Tibial nerve (tissue), 4 donors: ENCODE data around the gene GLYATL1. TPM values are rescaled to one million over a fixed set of nuclear protein-coding genes. Genes with fewer than 3 reads are reported as not detected.
A peak's percentile ranks its signal among the peaks of the same experiment; 100 is the strongest.

Source experiments
- DNase-seq, 2 donors: peaks; one replicate each; pipeline ENCODE4 v3.0.0-alpha.2; 2019; ENCODE audit warnings: low spot score in 2 of 2
- H3K27ac ChIP-seq, 4 donors: fragments of 200-600 bp; sonication (generic) in 3 of 4; one replicate each; pipeline ENCODE4 v1.5.1; 2017 to 2019; ENCODE audit warnings: mild to moderate bottlenecking in 1 of 4
- H3K27me3 ChIP-seq, 2 donors: fragments of 200-600 bp; sonication (generic) in 1 of 2; one replicate each; pipeline versions ENCODE4 v1.5.1 to v1.6.0; 2017 to 2019
- H3K36me3 ChIP-seq, 3 donors: fragments of 200-600 bp; sonication (generic); one replicate each; pipeline ENCODE4 v1.5.1; 2018 to 2019
- H3K4me1 ChIP-seq, 4 donors: fragments of 200-600 bp; sonication (generic) in 3 of 4; one replicate each; pipeline ENCODE4 v1.5.1; 2017 to 2019
- H3K4me3 ChIP-seq, 4 donors: fragments of 200-600 bp; sonication (generic) in 3 of 4; one replicate each; pipeline ENCODE4 v1.5.1; 2017 to 2019; ENCODE audit warnings: mild to moderate bottlenecking in 1 of 4, moderate library complexity in 1 of 4
- H3K9me3 ChIP-seq, 4 donors: fragments of 200-600 bp; sonication (generic) in 3 of 4; one replicate each; pipeline ENCODE4 v1.5.1; 2017 to 2019
- EP300 ChIP-seq, 2 donors: sonication (generic); formaldehyde crosslinking; IDR thresholded peaks; one replicate each; pipeline ENCODE4 v1.6.1; 2017; ENCODE audit warnings: antibody characterized with exemption in 2 of 2, mild to moderate bottlenecking in 1 of 2
- POLR2A ChIP-seq, 2 donors: fragments of 450-650 bp; IDR thresholded peaks; one replicate each; pipeline ENCODE4 v1.6.1; 2017; ENCODE audit warnings: antibody characterized with exemption in 2 of 2, mild to moderate bottlenecking in 2 of 2, moderate library complexity in 2 of 2
- WGBS, 2 donors: methylation state at CpG; one replicate each; pipeline ENCODE4 v1.1.5; 2018; 5-methylcytosine and 5-hydroxymethylcytosine counted together
- total RNA-seq, 4 donors: library from RNA; depleted of rRNA; stranded (reverse); fragments of >200 nt; gene quantifications; one replicate each; pipeline ENCODE4 v1.1.0, GENCODE V29; 2016
- TF ChIP-seq, protein P1 (sequence below), 5 experiments: fragments of 200-600 bp in 3 of 5; fragments of 450-650 bp in 2 of 5; sonication (generic) in 3 of 5; IDR thresholded peaks; one replicate each; pipeline ENCODE4 v1.5.1; 2016 to 2019; ENCODE audit warnings: antibody characterized with exemption in 5 of 5, mild to moderate bottlenecking in 3 of 5, moderate library complexity in 2 of 5

Gene GLYATL1
- total RNA-seq, 4 donors from 2014 or later = not detected

DNA sequence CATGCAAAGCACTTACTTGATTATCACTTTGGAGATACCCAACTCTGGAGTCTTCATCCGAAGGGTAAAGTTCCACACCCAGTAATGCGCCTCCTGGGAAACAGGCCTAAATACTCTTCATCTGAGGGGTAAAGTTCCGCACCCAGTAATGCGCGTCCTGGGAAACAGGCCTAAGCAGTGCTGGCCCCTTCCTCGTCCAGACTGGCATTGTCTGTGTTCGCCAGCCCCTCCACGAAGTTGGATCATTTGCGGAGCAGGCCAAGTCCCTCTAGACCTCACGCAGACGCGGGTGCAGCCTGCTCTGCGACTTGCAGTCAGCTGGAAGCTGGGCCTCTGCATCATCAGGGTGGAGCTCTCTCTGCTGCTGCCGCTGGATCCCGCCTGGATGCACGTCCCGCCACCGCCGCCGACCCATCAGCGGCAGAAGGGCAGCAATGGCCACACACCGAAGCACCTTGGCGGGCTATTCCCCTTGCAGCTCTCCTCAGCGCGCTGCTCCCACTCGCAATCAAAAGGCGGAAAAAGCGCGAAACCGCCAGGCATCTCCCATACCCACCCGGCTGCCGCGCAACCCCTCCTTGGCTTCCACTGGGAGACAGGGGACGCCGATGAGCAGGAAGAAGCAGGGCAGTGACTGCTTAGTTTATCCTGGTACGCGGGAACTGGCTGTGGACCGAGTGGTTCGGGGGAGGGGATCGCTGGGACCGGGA, 34.1 kb upstream of the GLYATL1 start:
- Histone ChIP-seq H3K36me3 (no peaks in the 10 kb centered on the region), H3K9me3 (no peaks in the 10 kb centered on the region), H3K4me1 (peaks cover 0 to 13% (median 0%) of the 10 kb centered on the region in 4 donors), H3K27ac (peak overlapping the region in 1 of 4 donors; percentile 36), H3K4me3 (peak overlapping the region; percentile 16 to 45 (median 20)), H3K27me3 (peaks cover 0 to 23% of the 10 kb centered on the region in 2 donors)
- 3 to 4% methylated on average over 25 to 35 of the region's 41 CpGs for WGBS, 2 donors
- DNase-seq = no peak
- TF ChIP-seq, protein P1, sequence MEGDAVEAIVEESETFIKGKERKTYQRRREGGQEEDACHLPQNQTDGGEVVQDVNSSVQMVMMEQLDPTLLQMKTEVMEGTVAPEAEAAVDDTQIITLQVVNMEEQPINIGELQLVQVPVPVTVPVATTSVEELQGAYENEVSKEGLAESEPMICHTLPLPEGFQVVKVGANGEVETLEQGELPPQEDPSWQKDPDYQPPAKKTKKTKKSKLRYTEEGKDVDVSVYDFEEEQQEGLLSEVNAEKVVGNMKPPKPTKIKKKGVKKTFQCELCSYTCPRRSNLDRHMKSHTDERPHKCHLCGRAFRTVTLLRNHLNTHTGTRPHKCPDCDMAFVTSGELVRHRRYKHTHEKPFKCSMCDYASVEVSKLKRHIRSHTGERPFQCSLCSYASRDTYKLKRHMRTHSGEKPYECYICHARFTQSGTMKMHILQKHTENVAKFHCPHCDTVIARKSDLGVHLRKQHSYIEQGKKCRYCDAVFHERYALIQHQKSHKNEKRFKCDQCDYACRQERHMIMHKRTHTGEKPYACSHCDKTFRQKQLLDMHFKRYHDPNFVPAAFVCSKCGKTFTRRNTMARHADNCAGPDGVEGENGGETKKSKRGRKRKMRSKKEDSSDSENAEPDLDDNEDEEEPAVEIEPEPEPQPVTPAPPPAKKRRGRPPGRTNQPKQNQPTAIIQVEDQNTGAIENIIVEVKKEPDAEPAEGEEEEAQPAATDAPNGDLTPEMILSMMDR (IDR thresholded peaks at IDR 0.05) = no peak
- TF ChIP-seq EP300 (IDR thresholded peaks at IDR 0.05) (no peak), POLR2A (IDR thresholded peaks at IDR 0.05) (no peak)

DNA sequence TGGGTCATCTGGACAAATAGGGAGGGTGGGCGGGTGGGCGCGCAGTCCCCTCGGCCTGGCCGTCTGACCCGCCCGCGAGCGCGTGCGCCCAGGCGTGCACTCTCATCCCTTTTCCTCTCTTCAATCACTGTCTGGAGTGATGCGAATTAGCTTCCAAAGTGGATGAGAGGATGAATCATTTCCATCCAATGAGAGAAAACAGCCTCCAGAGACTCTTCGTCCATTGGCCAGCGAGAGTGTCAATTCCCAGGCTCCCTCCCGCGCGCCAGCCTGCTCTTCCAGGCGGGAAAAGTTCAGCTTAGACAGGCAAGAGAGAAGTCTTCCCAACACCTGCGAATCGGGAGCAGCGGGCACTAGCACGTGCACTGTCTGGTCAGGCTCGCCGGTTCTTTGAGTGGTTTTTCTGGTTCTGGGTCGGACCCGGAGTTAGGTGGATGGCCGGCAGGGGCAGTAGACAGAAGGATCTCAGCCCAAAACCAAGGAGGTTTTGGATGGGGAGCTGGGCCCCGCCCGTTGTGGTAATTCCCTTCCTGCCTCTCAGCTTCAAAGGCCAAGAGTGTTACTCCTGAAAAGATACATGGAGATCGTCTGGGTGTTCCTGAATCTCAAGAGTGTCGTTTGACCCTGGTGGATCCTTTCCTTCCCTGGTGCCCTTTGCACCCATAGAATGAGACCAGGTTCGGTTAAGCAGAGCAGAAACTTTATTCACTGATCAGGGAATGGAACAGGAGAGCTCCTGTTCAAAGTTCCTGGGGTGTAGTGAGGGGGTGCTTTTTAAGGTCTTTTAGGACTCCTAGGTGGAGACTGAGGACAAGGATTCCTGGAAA, 33.4 kb upstream of the GLYATL1 start:
- peaks cover 0 to 13% (median 0%) of the 10 kb centered on the region in 4 donors for H3K4me1 ChIP-seq
- H3K4me3 ChIP-seq = peak overlapping the region; percentile 16 to 45 (median 20)
- no peaks in the 10 kb centered on the region for H3K9me3 ChIP-seq
- TF ChIP-seq, protein P1 (IDR thresholded peaks at IDR 0.05) = peak in 1 of 5 experiments; percentile 18
- no peak for TF ChIP-seq POLR2A (IDR thresholded peaks at IDR 0.05)
- H3K27ac ChIP-seq = peak overlapping the region in 1 of 4 donors; percentile 36
- H3K36me3 ChIP-seq = no peaks in the 10 kb centered on the region
- DNase-seq = peak; percentile 33 to 37
- 9 to 10% methylated on average over 32 to 33 of the region's 33 CpGs for WGBS, 2 donors
- H3K27me3 ChIP-seq = peaks cover 0 to 24% of the 10 kb centered on the region in 2 donors

DNA sequence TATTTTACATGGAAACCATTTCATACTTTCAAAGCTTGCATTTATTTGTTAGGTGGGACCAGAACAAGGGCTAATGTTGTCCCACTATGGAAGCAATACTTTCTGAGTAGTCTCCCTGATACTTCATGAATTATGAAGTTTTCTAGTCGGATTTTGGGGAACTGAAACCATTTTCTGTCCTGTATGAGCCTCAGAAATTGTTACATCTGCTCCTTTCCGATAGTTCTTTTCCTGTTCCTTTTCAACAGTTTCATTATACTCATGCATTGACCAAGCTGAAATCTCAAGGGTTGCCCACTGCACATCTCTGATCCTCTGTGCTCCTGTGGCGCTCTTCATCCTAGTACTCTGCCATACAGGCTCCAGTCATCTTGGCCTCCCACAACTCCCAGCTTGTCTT, 31.5 kb upstream of the GLYATL1 start:
- no peak for TF ChIP-seq EP300 (IDR thresholded peaks at IDR 0.05)
- no peak for TF ChIP-seq POLR2A (IDR thresholded peaks at IDR 0.05)
- TF ChIP-seq, protein P1 (IDR thresholded peaks at IDR 0.05) = no peak

DNA sequence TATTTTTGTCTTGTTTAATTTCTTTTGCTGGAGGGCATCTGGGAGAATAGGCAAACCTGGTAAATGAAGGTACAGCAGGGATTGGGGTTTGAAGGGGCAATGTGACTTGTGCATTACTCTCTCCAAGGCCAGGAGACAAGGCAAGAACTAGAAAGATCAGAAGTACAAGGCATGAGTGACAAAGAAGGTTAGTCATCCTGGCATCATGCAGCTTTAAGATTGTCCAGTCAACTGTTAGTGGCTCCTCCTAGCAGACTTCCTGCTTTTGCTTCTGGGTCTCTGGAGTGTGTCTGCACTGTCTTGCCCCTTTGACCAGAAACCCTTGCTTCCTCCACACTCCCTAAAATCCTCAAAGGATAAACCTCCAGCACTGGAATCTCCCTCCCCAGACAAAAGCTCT, 27.2 kb upstream of the GLYATL1 start:
- no peaks in the 10 kb centered on the region for H3K36me3 ChIP-seq
- TF ChIP-seq EP300 (IDR thresholded peaks at IDR 0.05) = no peak
- TF ChIP-seq POLR2A (IDR thresholded peaks at IDR 0.05) = no peak
- TF ChIP-seq, protein P1 (IDR thresholded peaks at IDR 0.05) = no peak
- H3K27me3 ChIP-seq = peaks cover 0 to 3% of the 10 kb centered on the region in 2 donors
- no peak overlapping the region for H3K27ac ChIP-seq
- DNase-seq = no peak
- H3K9me3 ChIP-seq = peaks cover 0 to 13% (median 0%) of the 10 kb centered on the region in 4 donors
- no peak overlapping the region for H3K4me3 ChIP-seq
- H3K4me1 ChIP-seq = no peaks in the 10 kb centered on the region

More for the DNA sequence above, 31.5 kb upstream of the GLYATL1 start:
- H3K36me3 ChIP-seq = no peaks in the 10 kb centered on the region
- peaks cover 0 to 13% (median 0%) of the 10 kb centered on the region in 4 donors for H3K4me1 ChIP-seq
- H3K27ac ChIP-seq = no peak overlapping the region
- H3K9me3 ChIP-seq = no peaks in the 10 kb centered on the region
- DNase-seq = no peak
- 81 to 86% methylated on average over 3 of the region's 3 CpGs for WGBS, 2 donors
- H3K27me3 ChIP-seq = peaks cover 0 to 26% of the 10 kb centered on the region in 2 donors
- H3K4me3 ChIP-seq = no peak overlapping the region

DNA sequence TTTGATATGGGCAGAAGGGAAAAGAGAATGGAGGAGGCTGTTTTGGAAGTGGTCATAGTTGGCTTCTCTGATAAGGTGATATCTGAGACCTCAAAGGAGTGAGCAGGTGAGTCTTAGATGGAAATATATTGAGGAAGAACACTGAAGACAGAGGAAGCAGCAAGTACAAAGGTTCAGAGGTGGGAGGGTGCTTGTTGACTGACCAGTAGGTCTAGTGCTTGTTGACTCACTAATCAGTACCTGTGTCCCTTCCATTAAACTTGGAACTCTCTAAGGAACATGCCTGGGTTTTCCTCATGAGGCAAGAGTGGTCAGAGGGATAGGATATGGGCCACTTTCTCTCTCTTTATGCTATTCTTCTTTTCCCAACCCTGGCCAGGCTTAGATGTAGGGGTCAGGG, 25.6 kb upstream of the GLYATL1 start:
- no peak for DNase-seq
- no peak overlapping the region for H3K4me3 ChIP-seq
- TF ChIP-seq POLR2A (IDR thresholded peaks at IDR 0.05) (no peak), EP300 (IDR thresholded peaks at IDR 0.05) (no peak)
- TF ChIP-seq, protein P1 (IDR thresholded peaks at IDR 0.05) = no peak
- no peak overlapping the region for H3K27ac ChIP-seq
- no peaks in the 10 kb centered on the region for H3K4me1 ChIP-seq
- H3K27me3 ChIP-seq = peaks cover 0 to 3% of the 10 kb centered on the region in 2 donors
- H3K9me3 ChIP-seq = peaks cover 0 to 26% (median 0%) of the 10 kb centered on the region in 4 donors
- H3K36me3 ChIP-seq = no peaks in the 10 kb centered on the region
